ENCODE data around the gene TRIM54.

Gene TRIM54

DNA sequence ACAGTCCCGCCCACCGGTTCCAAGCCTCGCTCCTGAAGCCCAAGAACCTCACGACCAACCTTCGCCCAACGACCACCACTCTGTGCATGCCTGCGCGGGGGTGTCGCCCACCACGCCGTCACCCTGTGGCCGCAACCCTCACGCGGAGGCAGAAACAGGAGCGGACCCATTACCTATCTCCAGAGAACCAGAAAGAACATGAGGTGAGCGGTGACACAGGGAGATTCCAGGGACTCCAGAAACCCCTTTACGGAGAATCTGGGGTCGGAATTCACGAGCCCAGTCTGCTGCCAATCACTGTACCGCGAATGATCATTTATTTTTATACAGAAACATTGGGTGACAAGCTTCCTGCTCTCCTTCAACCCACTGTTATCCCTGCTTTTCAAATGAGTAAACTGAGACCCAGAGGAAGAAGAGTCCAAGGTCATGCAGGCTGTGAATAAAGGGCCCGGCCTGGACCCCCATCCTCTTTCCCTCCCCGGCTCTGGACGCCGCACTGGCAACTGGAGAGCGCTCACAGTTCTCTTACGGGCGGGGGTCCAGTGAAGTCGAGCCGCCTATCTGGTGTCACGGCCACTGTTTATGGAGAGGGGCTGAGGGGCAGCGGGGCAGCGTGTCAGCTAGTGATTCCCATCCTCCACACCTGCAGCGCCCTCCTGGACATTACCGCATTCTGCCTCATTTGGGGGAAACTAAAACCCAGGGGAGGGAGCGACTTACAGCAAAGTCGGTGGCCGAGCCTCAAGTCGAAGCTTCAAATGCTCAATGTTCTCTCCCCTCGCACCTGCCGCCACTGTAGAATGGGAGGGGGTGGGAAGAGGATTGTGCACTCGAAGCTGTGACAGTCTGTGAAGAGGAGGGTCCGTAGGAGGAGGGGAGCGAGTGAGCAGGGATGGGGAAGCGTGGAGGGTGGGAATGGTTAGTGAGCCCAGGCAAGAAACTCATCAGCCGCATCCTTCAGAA is 18.7 kb upstream of the TRIM54 start (continued):
- TF ChIP-seq, protein P1, sequence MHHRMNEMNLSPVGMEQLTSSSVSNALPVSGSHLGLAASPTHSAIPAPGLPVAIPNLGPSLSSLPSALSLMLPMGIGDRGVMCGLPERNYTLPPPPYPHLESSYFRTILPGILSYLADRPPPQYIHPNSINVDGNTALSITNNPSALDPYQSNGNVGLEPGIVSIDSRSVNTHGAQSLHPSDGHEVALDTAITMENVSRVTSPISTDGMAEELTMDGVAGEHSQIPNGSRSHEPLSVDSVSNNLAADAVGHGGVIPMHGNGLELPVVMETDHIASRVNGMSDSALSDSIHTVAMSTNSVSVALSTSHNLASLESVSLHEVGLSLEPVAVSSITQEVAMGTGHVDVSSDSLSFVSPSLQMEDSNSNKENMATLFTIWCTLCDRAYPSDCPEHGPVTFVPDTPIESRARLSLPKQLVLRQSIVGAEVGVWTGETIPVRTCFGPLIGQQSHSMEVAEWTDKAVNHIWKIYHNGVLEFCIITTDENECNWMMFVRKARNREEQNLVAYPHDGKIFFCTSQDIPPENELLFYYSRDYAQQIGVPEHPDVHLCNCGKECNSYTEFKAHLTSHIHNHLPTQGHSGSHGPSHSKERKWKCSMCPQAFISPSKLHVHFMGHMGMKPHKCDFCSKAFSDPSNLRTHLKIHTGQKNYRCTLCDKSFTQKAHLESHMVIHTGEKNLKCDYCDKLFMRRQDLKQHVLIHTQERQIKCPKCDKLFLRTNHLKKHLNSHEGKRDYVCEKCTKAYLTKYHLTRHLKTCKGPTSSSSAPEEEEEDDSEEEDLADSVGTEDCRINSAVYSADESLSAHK (tag by site-specific recombination; IDR thresholded peaks at IDR 0.05): peak; percentile 10; the same call in 1 of the 2 replicates
- TF ChIP-seq ZNF138 (tag by site-specific recombination; IDR thresholded peaks at IDR 0.05; ENCODE audit: borderline replicate concordance): no peak
- TF ChIP-seq ZNF792 (tag by site-specific recombination; IDR thresholded peaks at IDR 0.05): no peak
- TF ChIP-seq ZNF707 (tag by site-specific recombination; IDR thresholded peaks at IDR 0.05): no peak
- TF ChIP-seq ZNF677 (tag by site-specific recombination; IDR thresholded peaks at IDR 0.05): no peak
- TF ChIP-seq, protein P2, sequence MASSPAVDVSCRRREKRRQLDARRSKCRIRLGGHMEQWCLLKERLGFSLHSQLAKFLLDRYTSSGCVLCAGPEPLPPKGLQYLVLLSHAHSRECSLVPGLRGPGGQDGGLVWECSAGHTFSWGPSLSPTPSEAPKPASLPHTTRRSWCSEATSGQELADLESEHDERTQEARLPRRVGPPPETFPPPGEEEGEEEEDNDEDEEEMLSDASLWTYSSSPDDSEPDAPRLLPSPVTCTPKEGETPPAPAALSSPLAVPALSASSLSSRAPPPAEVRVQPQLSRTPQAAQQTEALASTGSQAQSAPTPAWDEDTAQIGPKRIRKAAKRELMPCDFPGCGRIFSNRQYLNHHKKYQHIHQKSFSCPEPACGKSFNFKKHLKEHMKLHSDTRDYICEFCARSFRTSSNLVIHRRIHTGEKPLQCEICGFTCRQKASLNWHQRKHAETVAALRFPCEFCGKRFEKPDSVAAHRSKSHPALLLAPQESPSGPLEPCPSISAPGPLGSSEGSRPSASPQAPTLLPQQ (tag by site-specific recombination; IDR thresholded peaks at IDR 0.05): no peak
- TF ChIP-seq, protein P3, sequence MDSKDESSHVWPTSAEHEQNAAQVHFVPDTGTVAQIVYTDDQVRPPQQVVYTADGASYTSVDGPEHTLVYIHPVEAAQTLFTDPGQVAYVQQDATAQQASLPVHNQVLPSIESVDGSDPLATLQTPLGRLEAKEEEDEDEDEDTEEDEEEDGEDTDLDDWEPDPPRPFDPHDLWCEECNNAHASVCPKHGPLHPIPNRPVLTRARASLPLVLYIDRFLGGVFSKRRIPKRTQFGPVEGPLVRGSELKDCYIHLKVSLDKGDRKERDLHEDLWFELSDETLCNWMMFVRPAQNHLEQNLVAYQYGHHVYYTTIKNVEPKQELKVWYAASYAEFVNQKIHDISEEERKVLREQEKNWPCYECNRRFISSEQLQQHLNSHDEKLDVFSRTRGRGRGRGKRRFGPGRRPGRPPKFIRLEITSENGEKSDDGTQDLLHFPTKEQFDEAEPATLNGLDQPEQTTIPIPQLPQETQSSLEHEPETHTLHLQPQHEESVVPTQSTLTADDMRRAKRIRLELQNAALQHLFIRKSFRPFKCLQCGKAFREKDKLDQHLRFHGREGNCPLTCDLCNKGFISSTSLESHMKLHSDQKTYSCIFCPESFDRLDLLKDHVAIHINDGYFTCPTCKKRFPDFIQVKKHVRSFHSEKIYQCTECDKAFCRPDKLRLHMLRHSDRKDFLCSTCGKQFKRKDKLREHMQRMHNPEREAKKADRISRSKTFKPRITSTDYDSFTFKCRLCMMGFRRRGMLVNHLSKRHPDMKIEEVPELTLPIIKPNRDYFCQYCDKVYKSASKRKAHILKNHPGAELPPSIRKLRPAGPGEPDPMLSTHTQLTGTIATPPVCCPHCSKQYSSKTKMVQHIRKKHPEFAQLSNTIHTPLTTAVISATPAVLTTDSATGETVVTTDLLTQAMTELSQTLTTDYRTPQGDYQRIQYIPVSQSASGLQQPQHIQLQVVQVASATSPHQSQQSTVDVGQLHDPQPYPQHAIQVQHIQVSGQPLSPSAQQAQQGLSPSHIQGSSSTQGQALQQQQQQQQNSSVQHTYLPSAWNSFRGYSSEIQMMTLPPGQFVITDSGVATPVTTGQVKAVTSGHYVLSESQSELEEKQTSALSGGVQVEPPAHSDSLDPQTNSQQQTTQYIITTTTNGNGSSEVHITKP (tag by site-specific recombination; IDR thresholded peaks at IDR 0.05): peak; percentile 73; the same call in 1 of the 2 replicates
- no peak for TF ChIP-seq ZNF48 (tag by site-specific recombination; IDR thresholded peaks at IDR 0.05)
- TF ChIP-seq ZNF777 (tag by site-specific recombination; IDR thresholded peaks at IDR 0.05; ENCODE audit: borderline replicate concordance): no peak; the same call in 1 of the 2 replicates
- TF ChIP-seq, protein P4, sequence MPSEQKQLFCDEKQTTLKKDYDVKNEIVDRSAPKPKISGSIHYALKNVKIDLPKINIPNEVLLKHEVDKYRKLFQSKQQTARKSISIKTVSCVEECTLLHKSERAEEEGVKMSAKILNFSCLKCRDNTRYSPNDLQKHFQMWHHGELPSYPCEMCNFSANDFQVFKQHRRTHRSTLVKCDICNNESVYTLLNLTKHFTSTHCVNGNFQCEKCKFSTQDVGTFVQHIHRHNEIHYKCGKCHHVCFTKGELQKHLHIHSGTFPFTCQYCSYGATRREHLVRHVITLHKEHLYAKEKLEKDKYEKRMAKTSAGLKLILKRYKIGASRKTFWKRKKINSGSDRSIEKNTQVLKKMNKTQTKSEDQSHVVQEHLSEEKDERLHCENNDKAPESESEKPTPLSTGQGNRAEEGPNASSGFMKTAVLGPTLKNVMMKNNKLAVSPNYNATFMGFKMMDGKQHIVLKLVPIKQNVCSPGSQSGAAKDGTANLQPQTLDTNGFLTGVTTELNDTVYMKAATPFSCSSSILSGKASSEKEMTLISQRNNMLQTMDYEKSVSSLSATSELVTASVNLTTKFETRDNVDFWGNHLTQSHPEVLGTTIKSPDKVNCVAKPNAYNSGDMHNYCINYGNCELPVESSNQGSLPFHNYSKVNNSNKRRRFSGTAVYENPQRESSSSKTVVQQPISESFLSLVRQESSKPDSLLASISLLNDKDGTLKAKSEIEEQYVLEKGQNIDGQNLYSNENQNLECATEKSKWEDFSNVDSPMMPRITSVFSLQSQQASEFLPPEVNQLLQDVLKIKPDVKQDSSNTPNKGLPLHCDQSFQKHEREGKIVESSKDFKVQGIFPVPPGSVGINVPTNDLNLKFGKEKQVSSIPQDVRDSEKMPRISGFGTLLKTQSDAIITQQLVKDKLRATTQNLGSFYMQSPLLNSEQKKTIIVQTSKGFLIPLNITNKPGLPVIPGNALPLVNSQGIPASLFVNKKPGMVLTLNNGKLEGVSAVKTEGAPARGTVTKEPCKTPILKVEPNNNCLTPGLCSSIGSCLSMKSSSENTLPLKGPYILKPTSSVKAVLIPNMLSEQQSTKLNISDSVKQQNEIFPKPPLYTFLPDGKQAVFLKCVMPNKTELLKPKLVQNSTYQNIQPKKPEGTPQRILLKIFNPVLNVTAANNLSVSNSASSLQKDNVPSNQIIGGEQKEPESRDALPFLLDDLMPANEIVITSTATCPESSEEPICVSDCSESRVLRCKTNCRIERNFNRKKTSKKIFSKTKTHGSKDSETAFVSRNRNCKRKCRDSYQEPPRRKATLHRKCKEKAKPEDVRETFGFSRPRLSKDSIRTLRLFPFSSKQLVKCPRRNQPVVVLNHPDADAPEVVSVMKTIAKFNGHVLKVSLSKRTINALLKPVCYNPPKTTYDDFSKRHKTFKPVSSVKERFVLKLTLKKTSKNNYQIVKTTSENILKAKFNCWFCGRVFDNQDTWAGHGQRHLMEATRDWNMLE (tag by site-specific recombination; conservative IDR thresholded peaks at IDR 0.05; ENCODE audit: low read depth): no peak
- no peak; the same call in 1 of the 2 replicates for TF ChIP-seq SP3 (tag by site-specific recombination; IDR thresholded peaks at IDR 0.05)
- no peak for TF ChIP-seq ZNF274 (IDR thresholded peaks at IDR 0.05; ENCODE audit: low read length)
- no peak for TF ChIP-seq ZNF274 (tag by site-specific recombination; IDR thresholded peaks at IDR 0.05; ENCODE audit: borderline replicate concordance)
- TF ChIP-seq, protein P5, sequence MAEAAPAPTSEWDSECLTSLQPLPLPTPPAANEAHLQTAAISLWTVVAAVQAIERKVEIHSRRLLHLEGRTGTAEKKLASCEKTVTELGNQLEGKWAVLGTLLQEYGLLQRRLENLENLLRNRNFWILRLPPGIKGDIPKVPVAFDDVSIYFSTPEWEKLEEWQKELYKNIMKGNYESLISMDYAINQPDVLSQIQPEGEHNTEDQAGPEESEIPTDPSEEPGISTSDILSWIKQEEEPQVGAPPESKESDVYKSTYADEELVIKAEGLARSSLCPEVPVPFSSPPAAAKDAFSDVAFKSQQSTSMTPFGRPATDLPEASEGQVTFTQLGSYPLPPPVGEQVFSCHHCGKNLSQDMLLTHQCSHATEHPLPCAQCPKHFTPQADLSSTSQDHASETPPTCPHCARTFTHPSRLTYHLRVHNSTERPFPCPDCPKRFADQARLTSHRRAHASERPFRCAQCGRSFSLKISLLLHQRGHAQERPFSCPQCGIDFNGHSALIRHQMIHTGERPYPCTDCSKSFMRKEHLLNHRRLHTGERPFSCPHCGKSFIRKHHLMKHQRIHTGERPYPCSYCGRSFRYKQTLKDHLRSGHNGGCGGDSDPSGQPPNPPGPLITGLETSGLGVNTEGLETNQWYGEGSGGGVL (tag by site-specific recombination; IDR thresholded peaks at IDR 0.05): peak; percentile 84
- TF ChIP-seq ZNF501 (tag by site-specific recombination; IDR thresholded peaks at IDR 0.05): no peak
- no peak for TF ChIP-seq ZNF341 (tag by site-specific recombination; IDR thresholded peaks at IDR 0.05; ENCODE audit: low read depth)
- TF ChIP-seq PRDM1 (tag by site-specific recombination; IDR thresholded peaks at IDR 0.05): no peak
